Stimulated activated CD8-positive, alpha-beta memory T cell treated with anti-CD3 and anti-CD28 coated beads, Interleukin-2, amount 100 ng/mL, for 1 hour (primary cell): ENCODE data around the gene AGK.

Source experiments
- DNase-seq, 2 donors: peaks; one replicate each; pipeline ENCODE4 v3.0.0-alpha.2; 2020; ENCODE audit warnings: low read depth in 2 of 2

Gene AGK, protein sequence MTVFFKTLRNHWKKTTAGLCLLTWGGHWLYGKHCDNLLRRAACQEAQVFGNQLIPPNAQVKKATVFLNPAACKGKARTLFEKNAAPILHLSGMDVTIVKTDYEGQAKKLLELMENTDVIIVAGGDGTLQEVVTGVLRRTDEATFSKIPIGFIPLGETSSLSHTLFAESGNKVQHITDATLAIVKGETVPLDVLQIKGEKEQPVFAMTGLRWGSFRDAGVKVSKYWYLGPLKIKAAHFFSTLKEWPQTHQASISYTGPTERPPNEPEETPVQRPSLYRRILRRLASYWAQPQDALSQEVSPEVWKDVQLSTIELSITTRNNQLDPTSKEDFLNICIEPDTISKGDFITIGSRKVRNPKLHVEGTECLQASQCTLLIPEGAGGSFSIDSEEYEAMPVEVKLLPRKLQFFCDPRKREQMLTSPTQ

DNA sequence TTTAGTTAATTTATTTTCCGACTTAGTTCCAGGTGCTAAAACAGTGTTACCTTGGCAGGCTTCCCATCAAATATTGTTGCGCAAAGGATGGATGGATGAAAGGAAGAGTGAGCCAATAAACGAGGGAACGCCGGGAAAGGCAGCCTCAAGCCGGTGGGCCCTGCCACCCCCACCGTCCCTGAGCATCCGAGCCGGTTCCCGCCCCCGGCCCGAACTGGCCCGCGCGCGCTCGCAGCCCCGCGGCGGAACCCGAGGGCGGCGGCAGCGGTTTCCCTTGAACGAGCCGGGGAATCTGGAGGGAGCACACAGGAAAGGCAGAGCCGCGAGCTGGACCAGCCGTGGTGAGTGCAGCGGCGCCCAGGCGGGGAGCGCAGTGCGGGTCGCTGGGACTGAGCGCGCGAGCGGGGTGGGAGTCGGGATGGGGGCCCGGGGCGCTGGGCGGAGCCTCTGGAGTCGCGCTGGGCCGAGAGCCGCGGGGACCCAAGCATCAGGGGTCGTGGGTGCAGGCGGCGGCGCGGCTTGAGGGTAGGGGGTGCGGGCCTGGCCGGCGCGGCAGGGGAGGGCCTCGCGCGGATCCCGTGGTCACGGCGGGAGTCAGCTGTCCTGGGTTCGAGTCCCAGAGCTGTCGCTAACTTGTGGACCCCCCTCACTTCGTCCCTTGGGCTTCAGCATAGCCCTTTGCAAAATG, at the start of gene AGK:
Gene AGK, plus strand, starts transcription at position 317 of the 688 bp plus-strand sequence. CDS start 4,057 bp downstream, outside the sequence.
- DNase-seq: peak; percentile 44 to 56

- DNase-seq: no peak
These were observed 49.8 kb upstream of the AGK start for GRCh38 chr7:141501451-141501850.

- DNase-seq: no peak
These were observed 39.9 kb upstream of the AGK start for GRCh38 chr7:141511316-141511675.

GRCh38 chr7:141511676-141512396, 39.4 kb upstream of the AGK start:
- no peak for DNase-seq

DNA sequence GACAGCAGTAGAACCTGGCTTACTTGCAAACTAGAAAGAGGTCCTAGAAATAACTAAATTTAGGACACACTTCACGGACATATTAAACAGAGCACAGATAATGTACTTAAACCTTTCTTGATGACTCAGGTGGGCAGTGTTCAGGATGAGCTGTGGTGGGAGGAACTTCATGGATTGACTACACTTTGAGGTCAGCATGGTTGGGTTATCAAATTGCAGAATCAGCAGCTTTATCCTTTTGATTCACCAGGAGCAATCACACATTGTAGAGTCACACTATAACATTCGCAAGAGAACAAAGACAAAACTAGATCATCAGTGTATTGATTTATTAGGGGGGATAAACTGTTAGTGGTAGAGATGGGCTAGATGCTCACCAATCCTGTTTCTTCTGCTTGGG, 38.6 kb upstream of the AGK start:
- DNase-seq: no peak

GRCh38 chr7:141513720-141514119, 37.5 kb upstream of the AGK start:
- no peak for DNase-seq

DNA sequence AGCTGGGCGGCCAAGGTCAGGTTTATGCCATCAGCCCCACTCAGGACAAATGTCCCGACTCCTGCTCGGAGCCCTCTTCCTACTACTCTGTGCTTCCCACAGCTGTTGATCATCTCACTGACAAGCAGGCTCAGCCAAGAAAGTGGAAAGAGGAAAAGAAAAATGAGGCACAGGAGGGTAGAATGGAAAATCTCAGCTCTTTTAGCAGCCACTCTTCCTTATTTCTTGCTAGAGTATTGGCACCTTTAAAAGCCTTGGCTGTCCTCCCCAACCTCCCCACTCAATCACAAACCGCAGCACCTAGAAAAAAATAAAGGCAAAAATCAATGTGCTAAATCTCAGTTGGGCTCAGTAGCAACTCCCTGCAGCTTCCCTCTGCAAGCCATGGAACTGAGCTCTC, 35.3 kb upstream of the AGK start:
- DNase-seq: no peak

DNA sequence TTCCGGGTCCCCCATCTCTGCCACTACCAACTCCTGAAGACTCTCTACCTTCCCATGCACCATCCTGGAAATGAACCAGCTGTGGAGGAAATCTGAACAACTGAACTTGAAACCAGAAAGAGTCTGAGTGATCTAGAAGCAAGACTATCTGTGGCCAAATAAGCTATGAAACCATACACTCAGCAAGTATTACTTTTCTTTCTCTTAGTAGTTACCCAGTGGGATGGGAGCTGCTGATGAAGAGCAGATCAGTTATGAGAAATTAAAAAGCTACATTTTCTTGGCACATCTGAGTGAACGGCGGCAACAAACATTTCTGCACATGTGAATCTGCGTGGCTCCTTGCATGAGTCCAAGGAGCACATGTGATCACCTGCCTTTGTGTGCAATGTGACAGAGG, 31.6 kb upstream of the AGK start:
- no peak for DNase-seq

GRCh38 chr7:141522657-141523342, 28.4 kb upstream of the AGK start:
- no peak for DNase-seq

DNA sequence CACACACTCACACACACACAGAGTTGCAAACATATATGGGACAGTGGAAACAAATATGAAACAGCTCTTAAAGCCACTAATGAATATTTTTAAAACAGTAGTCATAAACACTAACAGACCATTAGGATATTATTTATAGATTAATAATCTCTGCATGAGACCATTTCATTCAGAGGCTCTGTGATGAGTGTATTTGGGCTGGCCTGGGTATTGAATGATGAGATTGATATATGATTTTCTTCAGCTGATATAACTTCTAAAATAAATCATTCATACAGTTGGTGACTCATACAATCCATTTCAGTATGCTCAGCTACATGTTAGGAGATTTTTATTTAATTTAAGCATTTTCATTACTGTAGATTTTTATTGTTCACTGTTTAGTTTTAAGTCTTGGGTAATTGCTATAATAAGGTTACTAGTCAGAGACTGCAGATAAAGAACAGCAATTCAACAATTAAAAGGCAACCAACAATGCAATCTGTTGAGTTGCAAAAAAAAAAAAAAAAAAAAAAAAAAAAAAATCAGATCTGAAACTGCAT, 25.2 kb upstream of the AGK start:
- no peak for DNase-seq

GRCh38 chr7:141527076-141527475, 24.1 kb upstream of the AGK start:
- no peak for DNase-seq

DNA sequence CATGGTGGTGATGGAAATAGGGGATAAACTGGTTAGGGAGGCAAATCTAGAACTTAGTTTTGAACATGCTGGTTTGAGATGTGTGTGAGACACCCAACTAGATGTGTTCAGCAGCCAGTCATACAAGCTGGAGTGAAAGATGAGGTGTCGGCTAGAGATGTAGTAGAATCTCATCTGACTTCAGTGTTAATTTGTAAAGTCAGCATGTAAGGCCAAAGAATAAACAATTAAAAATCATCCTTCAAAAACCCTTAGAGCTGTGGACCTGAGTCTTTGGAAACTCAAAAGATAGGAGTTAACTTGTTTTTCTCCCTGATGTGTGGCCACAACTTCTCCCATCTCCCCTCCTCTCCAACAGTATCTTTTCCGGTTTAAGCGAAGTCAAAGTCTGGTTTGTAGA, 22.8 kb upstream of the AGK start:
- DNase-seq: no peak

GRCh38 chr7:141533149-141533949, 17.9 kb upstream of the AGK start:
- peak; percentile 14 to 34 for DNase-seq

GRCh38 chr7:141534757-141535737, 16.2 kb upstream of the AGK start:
- DNase-seq: no peak

- DNase-seq: no peak
These were observed 13.3 kb upstream of the AGK start for GRCh38 chr7:141537906-141538305.

GRCh38 chr7:141541375-141541774, 9.8 kb upstream of the AGK start:
- no peak for DNase-seq

- DNase-seq: no peak
These were observed 6.4 kb upstream of the AGK start for GRCh38 chr7:141544831-141545230.

DNA sequence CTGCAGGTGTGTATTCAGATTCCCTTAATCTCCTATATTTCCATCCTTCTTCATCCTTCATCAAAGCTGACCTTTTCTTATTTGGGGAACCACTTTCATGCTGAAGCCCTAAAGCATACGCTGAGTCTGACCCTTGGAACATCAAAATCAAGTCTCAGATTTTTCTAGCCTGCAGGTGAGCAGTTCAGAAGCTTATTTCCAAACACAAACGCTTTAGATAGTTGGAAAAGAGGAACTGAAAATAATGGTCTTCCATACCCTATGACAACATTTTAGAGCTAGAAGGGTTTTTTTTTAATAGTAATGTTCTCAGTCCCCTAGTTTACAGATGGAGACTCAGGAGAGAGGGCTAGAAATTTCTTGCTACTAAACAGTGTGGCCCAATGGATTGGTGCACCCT, 1.6 kb upstream of the AGK start:
- DNase-seq: no peak

- DNase-seq: no peak
These were observed 670 bp upstream of the AGK start for GRCh38 chr7:141550386-141551093.
